BLaER1 (cell line): ENCODE results near the gene ALS2.

Experiments
- H3K27ac ChIP-seq: shearing (Covaris generic); formaldehyde crosslinking; 2 replicates; pipeline ENCODE4 v1.8.1; 2022
- H3K27me3 ChIP-seq: shearing (Covaris generic); formaldehyde crosslinking; 2 replicates; pipeline ENCODE4 v1.8.1; 2022
- H3K36me3 ChIP-seq: shearing (Covaris generic); formaldehyde crosslinking; 2 replicates; pipeline ENCODE4 v1.8.1; 2022
- H3K4me1 ChIP-seq: shearing (Covaris generic); formaldehyde crosslinking; 2 replicates; pipeline ENCODE4 v1.8.1; 2022
- H3K4me2 ChIP-seq: shearing (Covaris generic); formaldehyde crosslinking; 2 replicates; pipeline ENCODE4 v1.8.1; 2022
- H3K4me3 ChIP-seq: shearing (Covaris generic); formaldehyde crosslinking; 2 replicates; pipeline ENCODE4 v1.8.1; 2022
- H3K9ac ChIP-seq: shearing (Covaris generic); formaldehyde crosslinking; 2 replicates; pipeline ENCODE4 v1.8.1; 2022
- H3K9me3 ChIP-seq: shearing (Covaris generic); formaldehyde crosslinking; 2 replicates; pipeline ENCODE4 v1.8.1; 2022
- H4K20me1 ChIP-seq: shearing (Covaris generic); formaldehyde crosslinking; 2 replicates; pipeline ENCODE4 v1.8.1; 2022
- Cebpa-rat ChIP-seq: shearing (Covaris generic); IDR thresholded peaks from 2 replicates; pipeline ENCODE4 v1.8.1; 2022

The ALS2 gene

DNA sequence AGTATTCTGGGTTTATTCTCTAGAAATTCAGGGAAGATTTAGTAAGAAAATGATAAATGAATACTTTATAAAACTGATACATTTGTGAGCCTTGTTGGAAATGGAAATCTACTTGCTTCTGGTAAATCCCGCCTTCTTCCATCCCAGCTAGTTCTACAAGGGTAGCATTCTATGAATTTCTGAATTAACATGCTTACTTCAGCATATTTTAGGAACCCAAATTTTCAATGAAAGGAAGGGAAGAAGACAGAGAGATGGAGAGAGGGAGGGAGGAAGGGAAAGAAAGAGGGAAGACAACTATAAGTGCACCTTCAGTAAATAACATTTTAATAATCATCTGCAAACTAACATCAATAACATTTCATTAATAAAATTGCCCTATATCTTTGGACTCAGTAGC is 110.9 kb downstream of the ALS2 start:
- H3K27me3 ChIP-seq, result no peaks in the 10 kb centered on the region
- no peak overlapping the region for H3K4me2 ChIP-seq

DNA sequence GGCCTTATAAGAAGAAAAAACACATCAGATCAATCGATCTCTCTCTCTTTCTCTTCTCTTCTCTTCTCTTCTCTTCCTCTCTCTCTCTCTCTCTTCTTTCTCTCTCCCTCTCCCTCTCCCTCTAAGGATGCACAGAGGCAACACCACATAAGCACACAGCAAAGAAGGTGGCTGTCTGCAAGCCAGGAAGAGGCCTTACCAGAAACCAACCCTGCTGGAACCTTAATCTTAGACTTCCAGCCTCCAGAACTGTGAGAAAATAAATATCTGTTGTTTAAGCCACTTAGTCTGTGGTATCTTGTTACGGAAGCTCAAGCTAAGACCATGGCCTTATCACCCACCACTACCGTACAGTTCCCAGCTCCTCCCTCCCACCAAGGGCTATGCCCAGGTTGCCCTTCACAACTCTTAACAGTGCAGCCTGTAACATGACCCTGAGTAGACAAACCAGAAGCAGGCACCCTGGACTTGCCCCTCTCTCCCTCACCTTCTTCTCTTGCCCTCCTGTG is 112.3 kb downstream of the ALS2 start:
- no peaks in the 10 kb centered on the region for H3K4me1 ChIP-seq
- no peaks in the 10 kb centered on the region for H3K36me3 ChIP-seq
- H3K4me3 ChIP-seq, result no peak overlapping the region
- H3K4me2 ChIP-seq, result no peak overlapping the region
- H3K27me3 ChIP-seq, result no peaks in the 10 kb centered on the region
- no peak for TF ChIP-seq Cebpa-rat
- no peak overlapping the region for H3K9ac ChIP-seq
- H4K20me1 ChIP-seq, result no peaks in the 10 kb centered on the region
- 0 out of 2 replicates have a peak, but pooled peaks cover 11% of the 10 kb centered on the region for H3K9me3 ChIP-seq
- H3K27ac ChIP-seq, result no peak overlapping the region

More for the DNA sequence above, 110.9 kb downstream of the ALS2 start:
- Histone ChIP-seq H4K20me1 (no peaks in the 10 kb centered on the region), H3K4me3 (no peak overlapping the region), H3K9ac (no peak overlapping the region), H3K9me3 (0 out of 2 replicates have a peak, but pooled peaks cover 11% of the 10 kb centered on the region), H3K36me3 (no peaks in the 10 kb centered on the region), H3K27ac (no peak overlapping the region), H3K4me1 (no peaks in the 10 kb centered on the region)
- TF ChIP-seq Cebpa-rat, result no peak

DNA sequence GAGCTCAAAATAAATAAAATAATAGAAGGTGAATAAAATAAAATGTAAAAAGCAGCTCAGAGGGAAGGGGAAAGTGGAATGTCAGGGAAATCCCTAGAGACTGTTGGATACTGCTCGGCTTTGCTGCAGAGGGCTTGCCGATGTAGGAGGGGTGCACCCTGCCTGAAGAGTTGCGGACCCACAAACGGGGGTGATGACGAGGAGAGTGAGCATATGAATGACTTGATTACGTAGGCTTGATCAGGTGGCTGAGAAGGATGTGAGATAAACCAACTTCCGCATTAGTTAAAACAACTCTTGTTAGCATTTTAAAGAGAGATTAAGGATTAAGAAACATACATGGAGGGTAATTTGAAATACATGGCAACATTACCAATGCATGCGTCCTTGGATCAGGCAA is 116.4 kb downstream of the ALS2 start:
- Histone ChIP-seq H3K36me3 (no peaks in the 10 kb centered on the region), H3K4me2 (no peak overlapping the region), H3K9me3 (no peaks in the 10 kb centered on the region), H3K27ac (no peak overlapping the region), H3K4me3 (no peak overlapping the region), H3K27me3 (no peaks in the 10 kb centered on the region), H4K20me1 (no peaks in the 10 kb centered on the region), H3K9ac (no peak overlapping the region), H3K4me1 (no peaks in the 10 kb centered on the region)
- TF ChIP-seq Cebpa-rat, result no peak

DNA sequence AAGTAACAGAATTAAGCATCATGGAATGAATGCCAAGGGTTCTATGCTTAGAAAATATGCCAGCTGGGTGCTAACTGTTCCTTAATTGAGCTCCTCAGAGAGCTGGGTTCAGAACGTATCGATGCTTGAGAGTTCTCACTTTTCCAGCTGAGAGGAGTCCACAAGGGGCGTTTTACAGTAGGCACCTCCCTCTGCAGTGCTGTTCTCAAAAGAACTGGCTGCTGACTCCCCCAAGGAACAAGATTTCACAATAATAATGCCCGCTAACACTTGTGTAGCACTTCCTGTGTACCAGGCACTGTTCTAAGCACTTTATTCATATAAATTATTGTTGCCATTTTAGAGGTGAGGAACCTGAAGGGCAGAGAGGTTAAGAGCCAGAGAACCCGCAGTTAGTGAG is 119.4 kb downstream of the ALS2 start:
- Histone ChIP-seq H3K9ac (no peak overlapping the region), H3K4me2 (no peak overlapping the region), H3K27me3 (no peaks in the 10 kb centered on the region), H3K36me3 (no peaks in the 10 kb centered on the region), H3K4me3 (no peak overlapping the region), H3K27ac (no peak overlapping the region), H3K4me1 (0 out of 2 replicates have a peak, but pooled peaks cover 5% of the 10 kb centered on the region), H4K20me1 (no peaks in the 10 kb centered on the region), H3K9me3 (no peaks in the 10 kb centered on the region)
- no peak for TF ChIP-seq Cebpa-rat

DNA sequence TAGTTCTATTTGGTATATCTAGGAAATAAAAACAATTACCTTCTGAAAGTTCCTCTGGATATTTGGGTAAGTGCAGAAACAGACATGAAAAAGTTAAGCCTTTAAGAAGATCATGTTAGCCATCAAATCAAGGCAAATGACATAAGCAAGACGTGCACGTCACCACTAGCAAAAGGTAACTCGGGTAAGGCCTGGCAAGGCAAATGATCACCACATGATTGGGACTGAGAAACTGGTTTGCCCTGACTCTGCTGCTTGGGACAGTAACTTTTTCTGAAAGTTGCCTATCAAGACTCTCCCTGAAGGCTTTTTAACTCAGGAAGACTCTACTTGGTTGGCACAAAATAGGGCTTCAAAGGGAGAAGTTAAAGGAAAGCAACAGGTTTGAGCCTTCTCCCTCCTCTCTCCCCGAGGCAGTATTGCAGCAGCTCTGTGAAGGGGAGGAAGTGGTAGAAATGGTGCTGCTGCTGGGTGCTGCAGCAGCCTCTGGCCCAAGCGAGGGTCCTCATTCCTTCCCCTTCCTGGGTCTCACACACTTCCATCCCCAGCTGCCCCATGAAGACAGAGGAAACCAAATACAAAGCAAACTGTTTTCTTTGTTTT is 120.3 kb downstream of the ALS2 start:
- 0 out of 2 replicates have a peak, but pooled peaks cover 5% of the 10 kb centered on the region for H3K4me1 ChIP-seq
- H3K27me3 ChIP-seq, result no peaks in the 10 kb centered on the region
- H3K9ac ChIP-seq, result no peak overlapping the region
- H3K4me2 ChIP-seq, result no peak overlapping the region
- TF ChIP-seq Cebpa-rat, result no peak
- H3K36me3 ChIP-seq, result no peaks in the 10 kb centered on the region
- H3K4me3 ChIP-seq, result no peak overlapping the region
- no peaks in the 10 kb centered on the region for H4K20me1 ChIP-seq
- H3K27ac ChIP-seq, result no peak overlapping the region
- no peaks in the 10 kb centered on the region for H3K9me3 ChIP-seq

DNA sequence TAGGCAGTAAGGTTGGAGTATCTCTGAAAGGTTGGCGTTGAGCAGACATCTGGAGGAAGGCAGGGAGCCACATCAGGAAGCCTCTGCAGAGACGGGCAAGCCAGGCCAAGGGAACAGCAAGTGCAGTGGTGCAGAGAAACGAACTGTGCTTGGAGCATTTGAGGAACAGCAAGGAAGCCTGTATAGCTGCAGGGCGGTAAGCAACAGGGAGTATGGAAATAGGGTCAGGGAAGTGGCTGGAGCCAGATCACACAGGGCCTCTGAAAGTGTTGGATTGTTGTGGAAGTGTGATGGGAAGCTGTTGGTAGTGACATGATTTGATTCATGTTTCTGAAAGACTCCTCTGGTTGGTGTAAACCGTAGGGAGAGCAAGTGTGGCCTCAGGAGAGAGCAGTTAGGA is 124.0 kb downstream of the ALS2 start:
- peak overlapping the region; percentile 24; the same call in 1 of the 2 replicates for H3K4me2 ChIP-seq
- TF ChIP-seq Cebpa-rat, result no peak
- no peaks in the 10 kb centered on the region for H3K36me3 ChIP-seq
- H3K9ac ChIP-seq, result no peak overlapping the region
- no peaks in the 10 kb centered on the region for H4K20me1 ChIP-seq
- no peak overlapping the region for H3K4me3 ChIP-seq
- 0 out of 2 replicates have a peak, but pooled peaks cover 5% of the 10 kb centered on the region for H3K4me1 ChIP-seq
- H3K9me3 ChIP-seq, result no peaks in the 10 kb centered on the region
- no peak overlapping the region for H3K27ac ChIP-seq
- no peaks in the 10 kb centered on the region for H3K27me3 ChIP-seq

DNA sequence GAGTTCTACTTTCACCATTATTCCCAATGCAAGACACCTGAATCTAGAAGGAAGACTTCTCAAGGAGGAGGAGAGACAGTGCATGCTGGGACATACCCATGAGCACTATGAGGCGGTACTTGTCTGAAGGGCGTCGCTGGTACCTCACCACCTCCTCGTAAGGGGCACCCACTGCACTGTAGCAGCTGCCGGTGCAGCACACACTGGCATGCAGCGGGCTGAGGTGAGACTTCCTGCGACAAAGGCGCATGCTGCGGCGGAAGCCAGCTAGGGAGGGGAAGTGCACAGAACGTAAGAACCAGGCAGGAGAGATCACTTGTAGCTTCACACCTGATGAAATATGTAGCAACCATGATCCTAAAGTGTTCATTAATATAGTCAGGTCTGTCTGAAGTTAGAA is 124.6 kb downstream of the ALS2 start:
- Histone ChIP-seq H3K9me3 (no peaks in the 10 kb centered on the region), H3K4me3 (no peak overlapping the region), H3K4me2 (no peak overlapping the region), H4K20me1 (no peaks in the 10 kb centered on the region), H3K27me3 (no peaks in the 10 kb centered on the region), H3K9ac (no peak overlapping the region), H3K36me3 (no peaks in the 10 kb centered on the region), H3K27ac (no peak overlapping the region), H3K4me1 (0 out of 2 replicates have a peak, but pooled peaks cover 5% of the 10 kb centered on the region)
- no peak for TF ChIP-seq Cebpa-rat

DNA sequence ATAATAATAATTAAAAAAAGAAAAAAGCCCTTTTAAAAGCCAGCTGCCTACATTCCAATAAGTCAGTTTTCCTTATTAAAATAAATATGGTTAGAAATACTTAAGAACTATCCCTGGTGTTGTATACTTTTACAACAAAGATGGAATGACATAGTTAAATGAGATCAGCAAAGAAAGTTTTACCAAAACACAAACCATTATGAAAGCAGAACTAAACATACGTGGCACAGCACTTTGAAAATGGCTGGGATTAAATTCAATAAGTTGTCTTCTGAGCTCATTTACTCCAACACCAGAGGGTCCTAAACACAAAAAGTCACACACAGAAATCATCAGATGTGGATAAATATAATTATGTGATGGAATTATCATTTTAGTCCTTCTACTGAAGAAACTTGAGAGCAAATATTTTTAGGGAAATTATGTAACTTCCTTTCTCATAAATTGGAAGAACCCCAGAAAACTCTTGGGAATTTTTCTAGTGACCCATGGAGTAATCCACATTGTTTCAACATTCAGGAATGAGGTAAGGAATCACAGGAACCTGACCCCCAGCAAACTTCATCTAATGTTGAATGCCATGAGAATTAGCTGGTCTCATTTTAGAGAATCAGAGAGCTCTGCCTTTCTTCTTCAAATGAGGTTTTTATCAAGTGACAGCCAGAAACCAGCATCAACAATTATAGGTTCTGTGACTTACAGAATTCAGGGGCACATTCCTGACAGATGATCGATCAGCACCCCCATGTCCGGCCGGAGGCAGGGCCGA is 125.9 kb downstream of the ALS2 start:
- 0 out of 2 replicates have a peak, but pooled peaks cover 5% of the 10 kb centered on the region for H3K4me1 ChIP-seq
- TF ChIP-seq Cebpa-rat, result no peak
- H3K27me3 ChIP-seq, result no peaks in the 10 kb centered on the region
- H4K20me1 ChIP-seq, result no peaks in the 10 kb centered on the region
- no peak overlapping the region for H3K4me2 ChIP-seq
- H3K36me3 ChIP-seq, result no peaks in the 10 kb centered on the region
- no peak overlapping the region for H3K9ac ChIP-seq
- no peak overlapping the region for H3K4me3 ChIP-seq
- H3K27ac ChIP-seq, result no peak overlapping the region
- no peaks in the 10 kb centered on the region for H3K9me3 ChIP-seq

DNA sequence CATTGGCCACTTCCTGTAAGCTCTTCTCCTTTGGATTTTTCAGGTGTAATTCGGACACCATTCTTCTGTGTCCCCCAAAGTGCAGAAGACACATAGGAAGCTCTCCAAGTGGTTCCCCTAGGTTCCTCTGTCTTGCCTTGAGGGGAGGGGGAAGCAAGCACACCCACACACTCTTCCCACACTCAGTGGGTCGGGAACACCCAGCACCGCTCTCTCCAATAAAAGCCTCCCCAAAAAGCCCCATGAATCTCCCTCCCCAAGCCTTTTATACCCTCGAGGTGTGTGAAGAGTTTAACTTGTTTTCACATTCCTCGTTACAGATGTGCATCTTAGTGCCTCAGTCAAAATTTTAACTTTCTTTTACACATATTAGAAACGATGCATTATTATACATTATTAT is 127.5 kb downstream of the ALS2 start:
- Histone ChIP-seq H3K4me2 (no peak overlapping the region), H4K20me1 (no peaks in the 10 kb centered on the region), H3K27me3 (no peaks in the 10 kb centered on the region), H3K4me3 (no peak overlapping the region), H3K27ac (no peak overlapping the region), H3K9me3 (no peaks in the 10 kb centered on the region), H3K4me1 (0 out of 2 replicates have a peak, but pooled peaks cover 5% of the 10 kb centered on the region), H3K36me3 (no peaks in the 10 kb centered on the region), H3K9ac (no peak overlapping the region)
- TF ChIP-seq Cebpa-rat, result no peak
